K562 (cell line): ENCODE data around the gene LRP10.

Experiments used
- ILF3 ChIP-seq: fragments of 450-650 bp; IDR thresholded peaks from 2 replicates; pipeline ENCODE4 v1.6.1; 2018; ENCODE audit warnings: antibody characterized with exemption, mild to moderate bottlenecking, moderate library complexity, borderline replicate concordance
- YY1 ChIP-seq, 3 experiments: IDR thresholded peaks; 2 replicates each; pipeline ENCODE4 v1.6.1; 2011; ENCODE audit warnings: low read length in 2 of 3, mild to moderate bottlenecking in 2 of 3, moderate library complexity in 2 of 3, borderline replicate concordance in 1 of 3, control low read depth in 1 of 3, low read depth in 1 of 3; ENCODE audit not compliant: insufficient read depth in 3 of 3, insufficient replicate concordance in 2 of 3, control insufficient read depth in 1 of 3, insufficient read length in 1 of 3; ENCODE audit errors: extremely low read depth in 1 of 3

GRCh38 chr14:22844221-22845102 lies 27.1 kb upstream of the LRP10 start:
- TF ChIP-seq YY1 (IDR thresholded peaks at IDR 0.05; ENCODE audit: borderline replicate concordance in 1 of 3, control insufficient read depth in 1 of 3, extremely low read depth in 1 of 3, insufficient read depth in 3 of 3, insufficient read length in 1 of 3, insufficient replicate concordance in 2 of 3, low read depth in 1 of 3, low read length in 2 of 3) (no peak), ILF3 (no peak)
